Measurements from ENCODE around the gene ELAVL2.

DNA sequence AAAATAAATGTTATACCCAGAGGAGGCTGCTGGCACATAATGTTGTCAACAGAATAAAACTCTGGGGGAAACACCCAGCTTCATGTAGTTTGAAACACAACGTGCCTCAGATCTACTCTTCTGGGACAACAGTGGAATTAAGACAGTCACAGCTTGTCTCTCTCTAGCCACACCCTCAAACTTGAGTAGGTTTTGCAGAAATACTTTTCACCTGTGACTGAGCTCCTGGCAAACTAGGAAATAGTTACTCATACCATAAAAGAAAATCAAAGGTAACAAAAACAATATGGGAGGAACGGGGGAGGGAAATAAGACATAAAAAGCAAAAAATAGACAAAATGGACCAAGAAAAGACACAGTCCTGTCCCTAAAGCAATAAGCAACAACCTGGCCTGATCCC, 14.4 kb downstream of the ELAVL2 start:
- TF ChIP-seq EZH2 (IDR thresholded peaks at IDR 0.05; ENCODE audit: borderline replicate concordance, low read depth, low read length, poor library complexity, severe bottlenecking) = no peak
- TF ChIP-seq, protein P1, sequence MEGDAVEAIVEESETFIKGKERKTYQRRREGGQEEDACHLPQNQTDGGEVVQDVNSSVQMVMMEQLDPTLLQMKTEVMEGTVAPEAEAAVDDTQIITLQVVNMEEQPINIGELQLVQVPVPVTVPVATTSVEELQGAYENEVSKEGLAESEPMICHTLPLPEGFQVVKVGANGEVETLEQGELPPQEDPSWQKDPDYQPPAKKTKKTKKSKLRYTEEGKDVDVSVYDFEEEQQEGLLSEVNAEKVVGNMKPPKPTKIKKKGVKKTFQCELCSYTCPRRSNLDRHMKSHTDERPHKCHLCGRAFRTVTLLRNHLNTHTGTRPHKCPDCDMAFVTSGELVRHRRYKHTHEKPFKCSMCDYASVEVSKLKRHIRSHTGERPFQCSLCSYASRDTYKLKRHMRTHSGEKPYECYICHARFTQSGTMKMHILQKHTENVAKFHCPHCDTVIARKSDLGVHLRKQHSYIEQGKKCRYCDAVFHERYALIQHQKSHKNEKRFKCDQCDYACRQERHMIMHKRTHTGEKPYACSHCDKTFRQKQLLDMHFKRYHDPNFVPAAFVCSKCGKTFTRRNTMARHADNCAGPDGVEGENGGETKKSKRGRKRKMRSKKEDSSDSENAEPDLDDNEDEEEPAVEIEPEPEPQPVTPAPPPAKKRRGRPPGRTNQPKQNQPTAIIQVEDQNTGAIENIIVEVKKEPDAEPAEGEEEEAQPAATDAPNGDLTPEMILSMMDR (conservative IDR thresholded peaks at IDR 0.05; ENCODE audit: low read depth, low read length) = no peak
